ENCODE data around the gene UBE2M. TPM values are rescaled to one million over a fixed set of nuclear protein-coding genes. Genes with fewer than 3 reads are reported as not detected.

The UBE2M gene
- total RNA-seq, 1 experiment from 2014 or later, result 133 TPM

DNA sequence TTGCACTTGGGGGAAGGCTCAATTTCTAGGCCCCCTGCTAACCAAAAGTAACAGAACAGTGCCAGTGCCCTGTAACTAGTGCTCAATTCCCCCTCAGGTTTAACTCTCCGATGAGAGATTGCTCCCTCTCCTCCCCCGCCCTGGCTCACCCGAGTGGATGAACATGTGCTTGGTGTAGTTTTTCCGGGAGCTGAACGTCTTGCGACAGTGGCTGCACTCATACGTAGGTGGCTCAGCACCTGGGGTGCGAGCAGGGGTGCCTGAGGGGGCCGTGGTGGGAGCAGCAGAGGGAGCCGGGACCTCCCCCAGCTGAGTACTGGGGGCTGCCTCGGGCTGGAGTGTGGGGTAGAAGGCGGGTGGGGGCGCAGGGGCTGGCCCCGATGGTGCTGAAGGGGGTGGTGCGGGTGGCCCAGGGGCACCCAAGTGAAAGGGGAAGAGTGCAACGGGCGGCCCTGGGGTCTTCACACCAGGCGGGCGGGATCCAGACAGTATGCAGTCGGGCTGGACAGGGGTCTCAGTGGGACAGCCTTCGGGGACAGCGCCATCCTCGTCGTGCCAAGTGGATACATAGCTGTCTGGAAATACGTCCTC, 42.1 kb downstream of the UBE2M start:
- no peak overlapping the region for H3K4me3 ChIP-seq (ENCODE audit: low read depth, low read length)
- H3K27me3 Mint-ChIP-seq (ENCODE audit: insufficient read depth, unreplicated experiment), result no peaks in the 10 kb centered on the region
- no peaks in the 10 kb centered on the region for H3K9me3 ChIP-seq
- TF ChIP-seq, protein P1, sequence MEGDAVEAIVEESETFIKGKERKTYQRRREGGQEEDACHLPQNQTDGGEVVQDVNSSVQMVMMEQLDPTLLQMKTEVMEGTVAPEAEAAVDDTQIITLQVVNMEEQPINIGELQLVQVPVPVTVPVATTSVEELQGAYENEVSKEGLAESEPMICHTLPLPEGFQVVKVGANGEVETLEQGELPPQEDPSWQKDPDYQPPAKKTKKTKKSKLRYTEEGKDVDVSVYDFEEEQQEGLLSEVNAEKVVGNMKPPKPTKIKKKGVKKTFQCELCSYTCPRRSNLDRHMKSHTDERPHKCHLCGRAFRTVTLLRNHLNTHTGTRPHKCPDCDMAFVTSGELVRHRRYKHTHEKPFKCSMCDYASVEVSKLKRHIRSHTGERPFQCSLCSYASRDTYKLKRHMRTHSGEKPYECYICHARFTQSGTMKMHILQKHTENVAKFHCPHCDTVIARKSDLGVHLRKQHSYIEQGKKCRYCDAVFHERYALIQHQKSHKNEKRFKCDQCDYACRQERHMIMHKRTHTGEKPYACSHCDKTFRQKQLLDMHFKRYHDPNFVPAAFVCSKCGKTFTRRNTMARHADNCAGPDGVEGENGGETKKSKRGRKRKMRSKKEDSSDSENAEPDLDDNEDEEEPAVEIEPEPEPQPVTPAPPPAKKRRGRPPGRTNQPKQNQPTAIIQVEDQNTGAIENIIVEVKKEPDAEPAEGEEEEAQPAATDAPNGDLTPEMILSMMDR (IDR thresholded peaks at IDR 0.05; ENCODE audit: insufficient read depth in 1 of 2, low read depth in 1 of 2, low read length in 1 of 2, severe bottlenecking in 1 of 2, unreplicated experiment in 1 of 2), result no peak
- no peak overlapping the region for H3K4me3 Mint-ChIP-seq (ENCODE audit: unreplicated experiment)
- H3K4me1 Mint-ChIP-seq (ENCODE audit: low read depth, unreplicated experiment), result peaks cover 27% of the 10 kb centered on the region
- no peaks in the 10 kb centered on the region for H3K27me3 ChIP-seq (replicated peaks; ENCODE audit: control insufficient read depth, insufficient read depth, low read length)
- no peak for DNase-seq
- ChIA-PET POLR2A (no interaction called here), CTCF (interaction anchor here (0.7 kb wide), 1 partner anchor 23 kb away, joined by 7 read pairs; no protein-coding TSS in a partner anchor)
- H3K27ac Mint-ChIP-seq (ENCODE audit: unreplicated experiment), result no peak overlapping the region
- H3K9me3 Mint-ChIP-seq (ENCODE audit: unreplicated experiment), result no peaks in the 10 kb centered on the region
- peaks cover 3% of the 10 kb centered on the region; the same call in 1 of the 2 replicates for H3K36me3 ChIP-seq (ENCODE audit: control insufficient read depth, insufficient read depth, low read length)
- H3K4me1 ChIP-seq, result peaks cover 13% of the 10 kb centered on the region
- H3K36me3 Mint-ChIP-seq (ENCODE audit: insufficient read depth, unreplicated experiment), result peaks cover 57% of the 10 kb centered on the region
- BruUV-seq (replicated peaks), result no TSS peak
- intact Hi-C loops (cut with micrococcal nuclease; ENCODE audit: unreplicated experiment), result no loop called here

DNA sequence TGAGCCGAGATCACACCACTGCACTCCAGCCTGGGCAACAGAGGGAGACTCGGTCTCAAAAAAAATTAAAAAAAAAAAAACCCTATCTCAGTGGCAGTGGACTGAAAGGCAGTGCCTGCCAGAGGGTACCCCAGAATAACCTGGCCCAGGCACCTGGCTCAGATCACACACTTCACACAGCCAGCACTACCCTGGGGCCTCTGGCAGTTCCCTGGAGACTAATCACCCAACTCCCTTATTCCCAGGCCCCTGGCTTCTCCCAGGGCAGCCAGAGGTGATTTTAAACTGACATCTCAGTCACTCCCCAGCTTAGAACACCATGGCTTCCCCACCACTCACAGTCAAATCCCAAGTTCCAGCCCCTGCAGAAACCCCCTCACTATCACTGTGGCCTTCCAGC, 43.2 kb downstream of the UBE2M start:
- H3K36me3 Mint-ChIP-seq (ENCODE audit: insufficient read depth, unreplicated experiment), result peaks cover 58% of the 10 kb centered on the region
- intact Hi-C loops (cut with micrococcal nuclease; ENCODE audit: unreplicated experiment), result no loop called here

DNA sequence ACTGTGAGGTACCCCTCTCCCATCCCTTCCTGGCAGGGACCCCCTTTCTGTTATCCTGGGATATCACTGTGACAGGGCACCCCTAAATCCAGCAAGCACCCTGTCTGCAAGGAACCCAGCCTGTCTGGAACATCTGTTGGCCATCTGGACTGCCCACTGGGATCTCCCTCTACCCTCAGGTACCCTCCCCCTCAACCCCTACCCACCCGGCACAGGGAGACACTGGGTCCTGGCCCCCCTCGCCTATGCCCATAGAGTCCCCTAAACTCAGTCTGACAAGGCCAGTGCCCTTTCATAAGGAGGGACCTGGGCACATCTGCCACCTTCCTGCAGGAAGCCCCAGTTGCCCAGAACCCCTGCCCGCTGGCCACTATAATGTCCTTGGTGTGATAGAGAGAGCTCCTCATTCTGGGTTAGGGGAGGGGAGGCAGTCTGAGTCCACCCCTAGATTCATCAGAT, 43.8 kb downstream of the UBE2M start:
- POLR2A ChIA-PET, result no interaction called here
- TF ChIP-seq, protein P1 (IDR thresholded peaks at IDR 0.05; ENCODE audit: insufficient read depth in 1 of 2, low read depth in 1 of 2, low read length in 1 of 2, severe bottlenecking in 1 of 2, unreplicated experiment in 1 of 2), result no peak
- H3K4me3 Mint-ChIP-seq (ENCODE audit: unreplicated experiment), result peak overlapping the region; percentile 50

More for the DNA sequence above, 43.2 kb downstream of the UBE2M start:
- Mint-ChIP-seq H3K27ac (ENCODE audit: unreplicated experiment) (no peak overlapping the region), H3K27me3 (ENCODE audit: insufficient read depth, unreplicated experiment) (no peaks in the 10 kb centered on the region), H3K4me3 (ENCODE audit: unreplicated experiment) (peak overlapping the region; percentile 25), H3K4me1 (ENCODE audit: low read depth, unreplicated experiment) (peaks cover 22% of the 10 kb centered on the region), H3K9me3 (ENCODE audit: unreplicated experiment) (no peaks in the 10 kb centered on the region)
- no peak for DNase-seq
- no TSS peak for BruUV-seq (replicated peaks)
- no peaks in the 10 kb centered on the region for H3K9me3 ChIP-seq
- ChIA-PET CTCF (interaction anchor here (0.7 kb wide), 1 partner anchor 30 kb away, joined by 7 read pairs; no protein-coding TSS in a partner anchor), POLR2A (no interaction called here)
- no peaks in the 10 kb centered on the region for H3K27me3 ChIP-seq (replicated peaks; ENCODE audit: control insufficient read depth, insufficient read depth, low read length)
- peaks cover 9% of the 10 kb centered on the region for H3K4me1 ChIP-seq
- H3K36me3 ChIP-seq (ENCODE audit: control insufficient read depth, insufficient read depth, low read length), result peaks cover 3% of the 10 kb centered on the region; the same call in 1 of the 2 replicates
- no peak overlapping the region for H3K4me3 ChIP-seq (ENCODE audit: low read depth, low read length)
- TF ChIP-seq, protein P1 (IDR thresholded peaks at IDR 0.05; ENCODE audit: insufficient read depth in 1 of 2, low read depth in 1 of 2, low read length in 1 of 2, severe bottlenecking in 1 of 2, unreplicated experiment in 1 of 2), result no peak

More for the DNA sequence above, 43.8 kb downstream of the UBE2M start:
- peaks cover 59% of the 10 kb centered on the region for H3K36me3 Mint-ChIP-seq (ENCODE audit: insufficient read depth, unreplicated experiment)
- H3K4me1 Mint-ChIP-seq (ENCODE audit: low read depth, unreplicated experiment), result peaks cover 20% of the 10 kb centered on the region
- no peaks in the 10 kb centered on the region for H3K27me3 ChIP-seq (replicated peaks; ENCODE audit: control insufficient read depth, insufficient read depth, low read length)
- H3K27me3 Mint-ChIP-seq (ENCODE audit: insufficient read depth, unreplicated experiment), result no peaks in the 10 kb centered on the region
- DNase-seq, result no peak
- CTCF ChIA-PET, result interaction anchor here (0.7 to 1.2 kb wide), 2 partner anchors 29 to 31 kb away, joined by 3 to 7 read pairs; partner anchors contain the start of gene TRIM28
- peaks cover 6% of the 10 kb centered on the region for H3K4me1 ChIP-seq
- H3K4me3 ChIP-seq (ENCODE audit: low read depth, low read length), result 0 out of 2 replicates have a peak overlapping the region, but pooled peaks have one; percentile 2
- intact Hi-C loops (cut with micrococcal nuclease; ENCODE audit: unreplicated experiment), result no loop called here
- no peak overlapping the region for H3K27ac Mint-ChIP-seq (ENCODE audit: unreplicated experiment)
- H3K36me3 ChIP-seq (ENCODE audit: control insufficient read depth, insufficient read depth, low read length), result peaks cover 3% of the 10 kb centered on the region; the same call in 1 of the 2 replicates
- H3K9me3 ChIP-seq, result no peaks in the 10 kb centered on the region
- no TSS peak for BruUV-seq (replicated peaks)
- no peaks in the 10 kb centered on the region for H3K9me3 Mint-ChIP-seq (ENCODE audit: unreplicated experiment)

Data from Caco-2 (cell line).